HG03442 (cell line): ENCODE results near the gene NT5DC4.

ENCODE experiments used
- ATAC-seq: cut with Tn5 transposase; IDR thresholded peaks from one replicate; pipeline ENCODE4 v1.9.1; 2021; ENCODE audit warnings: mild to moderate bottlenecking, moderate library complexity; ENCODE audit not compliant: unreplicated experiment

The NT5DC4 gene

GRCh38 chr2:112751451-112752197 lies 30.8 kb downstream of the NT5DC4 start:
- ATAC-seq: no peak

GRCh38 chr2:112752667-112753066 lies 31.8 kb downstream of the NT5DC4 start:
- ATAC-seq: no peak

DNA sequence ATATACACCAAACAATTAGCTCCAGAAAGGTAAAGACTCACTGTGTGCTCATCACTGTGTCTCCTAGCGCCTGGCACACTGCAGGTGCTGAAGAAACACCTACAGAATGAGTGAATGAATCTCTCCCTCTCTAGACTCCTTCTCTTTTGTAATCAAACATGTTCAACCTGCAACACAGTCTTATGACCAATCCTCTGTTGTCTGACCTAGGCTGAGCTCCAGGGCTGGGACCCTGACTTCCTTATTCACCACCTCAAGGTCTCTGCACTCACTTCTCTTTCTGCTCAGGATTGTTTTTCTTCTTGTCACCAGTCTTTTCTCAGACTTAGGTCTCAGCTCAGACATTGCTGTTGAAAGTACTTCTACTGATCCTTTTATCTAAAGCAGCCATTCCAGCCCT lies 33.7 kb downstream of the NT5DC4 start:
- no peak for ATAC-seq

DNA sequence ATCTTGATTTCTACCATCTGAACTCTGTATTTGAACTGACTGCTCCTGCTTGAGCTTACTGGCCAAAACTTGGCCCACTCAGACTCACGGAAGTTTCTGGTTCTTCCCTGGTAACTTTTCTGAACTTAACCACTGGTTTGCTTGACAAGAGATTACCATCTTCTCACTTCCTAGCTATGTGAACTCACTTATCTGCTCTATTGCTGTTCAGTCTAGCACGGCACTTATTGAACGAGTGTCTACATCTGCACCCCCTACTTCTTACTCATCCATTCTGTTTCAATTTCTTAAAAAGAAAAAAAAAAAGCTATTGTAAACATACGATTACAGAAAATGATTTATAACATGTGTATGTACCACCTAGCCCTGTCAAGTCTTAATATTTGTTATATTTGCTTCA lies 34.6 kb downstream of the NT5DC4 start:
- no peak for ATAC-seq

- ATAC-seq: no peak
Observed at GRCh38 chr2:112756207-112756606, 35.4 kb downstream of the NT5DC4 start.

DNA sequence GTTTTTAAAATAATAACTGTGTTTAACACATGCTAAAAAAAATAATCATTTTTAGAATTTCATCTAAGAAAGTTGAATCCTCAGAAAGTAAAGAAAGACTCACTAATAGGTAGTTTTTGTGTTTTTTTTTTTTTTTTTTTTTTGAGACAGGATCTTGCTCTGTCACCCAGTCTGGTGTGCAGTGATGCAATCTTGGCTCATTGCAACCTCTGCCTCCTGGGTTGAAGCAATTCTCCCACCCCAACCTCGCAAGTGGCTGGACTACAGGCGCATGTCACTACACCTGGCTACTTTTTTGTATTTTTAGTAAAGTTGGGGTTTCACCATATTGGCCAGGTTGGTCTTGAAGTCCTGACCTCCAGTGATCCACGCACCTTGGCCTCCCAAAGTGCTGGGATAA lies 36.4 kb downstream of the NT5DC4 start:
- no peak for ATAC-seq

GRCh38 chr2:112758711-112759110 lies 37.9 kb downstream of the NT5DC4 start:
- ATAC-seq: no peak

DNA sequence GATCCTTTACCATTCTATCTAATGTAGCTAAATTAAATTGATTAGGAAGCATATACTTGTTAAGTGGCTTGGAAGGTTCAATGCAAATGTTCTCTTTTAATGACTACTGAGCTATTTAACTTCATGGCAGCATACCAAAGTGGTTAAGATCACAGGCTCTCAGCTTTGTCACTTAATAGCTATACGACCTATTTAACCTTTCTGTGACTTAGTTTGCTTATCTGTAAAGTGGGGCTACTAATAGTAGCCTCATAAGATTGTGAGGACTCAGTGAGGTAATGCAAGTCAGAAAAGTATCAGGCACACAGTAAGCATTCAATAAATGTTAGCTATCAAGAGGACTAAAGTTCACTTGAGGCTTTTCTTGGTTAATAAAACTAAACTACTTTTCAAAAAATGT lies 39.3 kb downstream of the NT5DC4 start:
- no peak for ATAC-seq

DNA sequence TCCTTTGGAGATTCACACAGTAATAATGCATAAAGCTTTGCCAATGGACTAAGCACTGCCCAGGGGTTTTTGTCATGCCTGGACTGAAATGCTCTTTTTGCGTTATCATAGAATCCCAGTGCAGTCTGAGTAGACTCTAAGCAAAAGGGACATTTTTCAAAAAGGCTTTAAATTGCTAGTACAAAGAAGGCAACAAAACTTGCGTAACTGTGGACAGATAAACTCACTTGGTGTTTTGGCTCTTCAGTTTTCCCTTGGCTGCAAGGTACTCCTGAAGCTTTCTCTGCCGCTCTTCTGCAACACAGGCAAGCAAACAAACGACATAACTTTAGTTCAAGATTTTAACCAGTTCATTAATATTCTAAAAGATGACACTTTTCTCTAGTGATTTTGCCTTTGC lies 41.5 kb downstream of the NT5DC4 start:
- no peak for ATAC-seq

GRCh38 chr2:112764071-112765044 lies 43.5 kb downstream of the NT5DC4 start, which contains the start of gene CKAP2L:
Gene CKAP2L (minus strand): TSS chr2:112764609. CDS start chr2:112764598, 11 bp downstream.
- peak; percentile 97 for ATAC-seq

GRCh38 chr2:112765251-112765650 lies 44.4 kb downstream of the NT5DC4 start:
- ATAC-seq: no peak

- ATAC-seq: no peak
Observed at GRCh38 chr2:112767693-112768330, 47.0 kb downstream of the NT5DC4 start.

DNA sequence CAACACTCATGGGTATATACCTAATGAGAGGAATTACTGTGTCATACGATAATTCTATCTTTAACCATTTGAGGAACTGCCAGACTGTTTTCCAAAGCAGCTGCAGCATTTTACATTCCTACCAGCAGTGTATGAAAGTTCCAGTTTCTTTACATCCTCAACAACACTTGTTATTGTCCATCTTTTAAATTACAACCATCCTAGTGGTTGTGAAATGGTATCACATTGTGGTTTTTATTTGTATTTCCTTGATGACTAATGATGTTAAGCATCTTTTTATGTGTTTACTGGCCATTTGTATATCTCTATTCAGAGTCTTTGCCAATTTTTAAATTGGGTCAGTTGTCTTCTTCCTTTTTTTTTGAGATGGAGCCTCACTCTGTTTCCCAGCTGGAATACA lies 47.6 kb downstream of the NT5DC4 start:
- no peak for ATAC-seq

- ATAC-seq: no peak
Observed at GRCh38 chr2:112772322-112772721, 51.5 kb downstream of the NT5DC4 start.

DNA sequence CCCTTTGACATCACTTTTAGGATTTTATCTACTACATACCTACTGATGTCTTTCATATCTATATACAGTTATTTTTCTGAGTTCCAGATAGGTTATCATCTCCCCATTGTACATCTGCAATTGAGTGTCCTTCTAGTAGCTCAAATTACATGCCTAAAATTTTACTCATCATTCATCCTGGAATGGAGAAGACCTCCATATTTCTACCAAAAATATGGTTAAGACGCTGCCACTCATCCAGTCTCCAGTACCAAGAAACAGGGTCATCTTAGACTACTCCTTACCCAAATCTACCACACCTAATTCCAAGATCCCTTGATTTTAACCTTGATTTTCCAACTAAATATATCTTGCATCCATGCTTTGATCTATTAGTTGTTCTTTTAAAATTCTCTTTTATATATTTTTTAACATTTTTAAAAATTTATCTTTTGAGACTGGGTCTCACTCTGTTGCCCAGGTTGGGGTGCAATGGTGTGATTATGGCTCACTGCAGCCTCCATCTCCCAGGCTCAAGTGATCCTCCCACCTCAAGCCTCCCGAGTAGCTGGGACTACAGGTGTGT lies 52.2 kb downstream of the NT5DC4 start:
- ATAC-seq: no peak

GRCh38 chr2:112773556-112773955 lies 52.7 kb downstream of the NT5DC4 start:
- ATAC-seq: no peak

DNA sequence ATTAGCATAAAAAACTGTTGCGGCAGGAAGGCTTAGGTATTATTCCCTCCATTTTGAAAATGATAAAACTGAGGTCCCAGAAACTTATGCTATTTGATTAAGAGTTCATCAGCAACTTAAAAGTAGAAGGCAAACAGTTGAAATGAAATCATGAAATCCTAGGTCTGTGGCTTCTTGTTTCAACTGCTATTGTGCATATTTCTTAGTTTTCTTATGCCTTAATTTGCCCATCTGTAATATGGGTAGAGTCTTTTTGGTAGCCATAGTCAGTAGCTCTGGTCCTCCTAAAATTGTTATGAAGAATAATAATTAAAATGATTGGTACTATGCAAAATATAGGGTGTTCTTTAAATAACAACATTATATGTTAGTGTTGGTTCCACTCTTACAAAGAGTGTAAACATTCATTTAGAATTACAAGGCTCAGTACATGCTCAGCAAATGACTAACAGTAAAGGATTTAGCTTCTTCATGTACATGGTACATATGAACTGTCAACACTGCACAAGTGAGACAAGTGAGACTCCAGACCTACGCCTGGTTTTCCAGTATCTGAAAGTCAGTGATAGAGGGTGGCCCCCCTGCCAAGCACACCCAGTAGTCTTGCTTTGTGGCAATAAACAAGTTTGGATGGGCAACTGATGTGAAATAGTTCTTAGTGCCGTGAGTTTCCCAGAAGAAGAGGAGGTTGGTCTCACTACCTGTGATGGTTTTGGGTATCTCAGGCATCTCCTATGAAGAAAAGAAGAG lies 53.9 kb downstream of the NT5DC4 start:
- ATAC-seq: no peak

DNA sequence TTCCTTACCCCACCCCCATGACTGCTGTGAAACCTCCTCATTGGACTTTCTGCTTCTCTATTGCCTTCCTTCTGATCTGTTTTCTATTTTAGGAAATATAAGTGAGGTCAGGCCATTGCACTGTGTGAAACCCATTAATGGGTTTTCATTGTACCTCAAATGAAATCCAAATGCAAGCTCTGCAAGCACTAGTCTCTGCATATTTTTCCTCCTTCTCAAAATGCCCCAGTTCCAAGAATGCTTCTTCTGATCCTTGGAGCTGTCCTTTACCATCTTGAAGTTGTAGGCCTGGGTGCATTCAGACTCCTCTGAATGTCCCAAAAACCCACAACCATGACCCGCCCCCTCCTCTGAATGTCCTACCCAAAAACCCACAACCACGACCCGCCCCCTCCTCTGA lies 55.3 kb downstream of the NT5DC4 start:
- ATAC-seq: no peak

DNA sequence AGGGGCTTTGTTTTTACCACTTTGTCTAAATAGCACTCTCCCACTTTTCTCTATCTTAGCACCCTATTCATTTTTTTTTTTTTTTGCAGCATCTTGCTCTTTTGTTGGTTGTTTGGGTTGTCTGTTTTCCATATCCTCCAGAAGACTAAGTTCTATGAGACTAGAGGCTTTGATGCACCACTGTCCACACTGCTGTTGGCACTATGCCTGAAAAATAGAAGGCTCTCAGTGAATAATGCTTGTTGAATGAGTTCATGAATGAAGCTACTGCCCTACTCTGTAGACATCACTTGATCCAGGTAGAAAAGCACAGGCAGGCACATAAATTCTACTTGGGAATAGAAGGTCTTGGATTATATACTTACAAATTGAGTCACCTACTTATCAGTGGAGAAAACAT lies 56.2 kb downstream of the NT5DC4 start:
- no peak for ATAC-seq

DNA sequence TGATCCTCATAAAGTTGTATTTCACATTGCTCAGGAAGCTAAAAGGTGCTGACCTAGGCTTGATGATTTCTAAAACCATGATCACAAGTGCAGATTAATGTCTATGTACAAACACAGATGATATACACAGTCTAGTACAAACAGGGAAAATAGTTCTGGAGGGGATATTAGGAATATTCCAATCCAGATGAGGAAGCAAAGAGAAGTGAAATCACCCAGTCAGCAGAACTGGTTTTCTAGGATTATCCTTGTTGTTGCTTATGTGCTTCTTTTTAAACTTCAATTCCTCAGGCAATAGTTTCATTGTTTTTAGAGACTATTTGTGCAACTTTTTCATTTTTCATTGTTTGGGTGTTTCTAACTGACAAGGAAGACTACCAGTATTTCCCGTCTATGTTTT lies 58.8 kb downstream of the NT5DC4 start:
- no peak for ATAC-seq
